IMR-90 (cell line): ENCODE measurements around the gene OR1J4.

Experiments
- CHD1 ChIP-seq: IDR thresholded peaks from 2 replicates; pipeline ENCODE4 v1.6.1; 2012; ENCODE audit warnings: low read depth, low read length, improper control_type of control experiment
- CTCF ChIP-seq: conservative IDR thresholded peaks from 2 replicates; pipeline ENCODE4 v1.5.1; 2012; ENCODE audit warnings: mild to moderate bottlenecking, low read depth, low read length, improper control_type of control experiment
- ELK1 ChIP-seq: fragments of 150-350 bp; IDR thresholded peaks from 2 replicates; pipeline ENCODE4 v1.6.1; 2016; ENCODE audit warnings: low read depth, mild to moderate bottlenecking, low read length, moderate library complexity, borderline replicate concordance
- MAFK ChIP-seq: IDR thresholded peaks from 2 replicates; pipeline ENCODE4 v1.6.1; 2012; ENCODE audit warnings: low read depth, low read length, improper control_type of control experiment
- MAZ ChIP-seq: IDR thresholded peaks from 2 replicates; pipeline ENCODE4 v1.6.1; 2012; ENCODE audit warnings: low read depth, mild to moderate bottlenecking, low read length, improper control_type of control experiment, moderate library complexity, borderline replicate concordance
- MXI1 ChIP-seq: IDR thresholded peaks from 2 replicates; pipeline ENCODE4 v1.6.1; 2012; ENCODE audit warnings: low read depth, mild to moderate bottlenecking, low read length, moderate library complexity, borderline replicate concordance
- POLR2A ChIP-seq: IDR thresholded peaks from 2 replicates; pipeline ENCODE4 v1.6.1; 2012; ENCODE audit warnings: mild to moderate bottlenecking, low read depth, low read length
- RAD21 ChIP-seq: IDR thresholded peaks from 2 replicates; pipeline ENCODE4 v1.6.1; 2012; ENCODE audit warnings: low read length, improper control_type of control experiment
- RCOR1 ChIP-seq: IDR thresholded peaks from 2 replicates; pipeline ENCODE4 v1.6.1; 2012; ENCODE audit warnings: mild to moderate bottlenecking, low read length, improper control_type of control experiment; ENCODE audit not compliant: insufficient replicate concordance
- SMC3 ChIP-seq: fragments of 150-350 bp; IDR thresholded peaks from 2 replicates; pipeline ENCODE4 v1.6.1; 2016; ENCODE audit warnings: low read depth, mild to moderate bottlenecking, antibody characterized with exemption, low read length, moderate library complexity
- USF2 ChIP-seq: fragments of 150-350 bp; IDR thresholded peaks from 2 replicates; pipeline ENCODE4 v1.6.1; 2017; ENCODE audit warnings: mild to moderate bottlenecking, antibody characterized with exemption, low read length, low read depth

- no peak for TF ChIP-seq CTCF
- no peak for TF ChIP-seq MAZ
- no peak for TF ChIP-seq RCOR1
- no peak for TF ChIP-seq MXI1
- no peak for TF ChIP-seq USF2
- TF ChIP-seq POLR2A = no peak
- TF ChIP-seq ELK1 = no peak
- TF ChIP-seq MAFK = no peak
- no peak for TF ChIP-seq CHD1
- no peak for TF ChIP-seq RAD21
- TF ChIP-seq SMC3 = no peak
These were observed at the start of gene OR1J4 for GRCh38 chr9:122518841-122519240.
